NCI-H1417 treated with DMSO at 0.1 percent for 48 hours (cell line): Measurements from ENCODE around the gene ALS2CL.
"Not testable (repeated sequence)": the region's sequence is repeated elsewhere in the genome, so short reads cannot be mapped to it uniquely, and the experiment has no call there.

Experiments
- DNase-seq: peaks from one replicate; lab custom pipeline; 2025; lab: John Stamatoyannopoulos, UW

ALS2CL gene

DNA sequence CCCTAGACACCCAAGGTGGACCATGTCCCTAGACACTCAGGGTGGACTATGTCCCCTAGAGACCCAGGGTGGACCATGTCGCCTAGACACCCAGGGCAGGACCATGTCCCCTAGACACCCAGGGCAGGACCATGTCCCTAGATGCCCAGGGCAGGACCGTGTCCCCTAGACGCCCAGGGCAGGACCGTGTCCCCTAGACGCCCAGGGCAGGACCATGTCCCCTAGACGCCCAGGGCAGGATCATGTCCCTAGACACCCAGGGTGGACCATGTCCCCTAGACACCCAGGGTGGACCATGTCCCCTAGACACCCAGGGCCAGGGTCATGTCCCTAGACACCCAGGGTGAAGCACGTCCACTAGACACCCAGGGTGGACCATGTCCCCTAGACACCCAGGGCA is 10.9 kb upstream of the ALS2CL start:
- DNase-seq, result not testable (repeated sequence)

- no peak for DNase-seq
These were observed 9.6 kb upstream of the ALS2CL start for GRCh38 chr3:46703013-46703520.

DNA sequence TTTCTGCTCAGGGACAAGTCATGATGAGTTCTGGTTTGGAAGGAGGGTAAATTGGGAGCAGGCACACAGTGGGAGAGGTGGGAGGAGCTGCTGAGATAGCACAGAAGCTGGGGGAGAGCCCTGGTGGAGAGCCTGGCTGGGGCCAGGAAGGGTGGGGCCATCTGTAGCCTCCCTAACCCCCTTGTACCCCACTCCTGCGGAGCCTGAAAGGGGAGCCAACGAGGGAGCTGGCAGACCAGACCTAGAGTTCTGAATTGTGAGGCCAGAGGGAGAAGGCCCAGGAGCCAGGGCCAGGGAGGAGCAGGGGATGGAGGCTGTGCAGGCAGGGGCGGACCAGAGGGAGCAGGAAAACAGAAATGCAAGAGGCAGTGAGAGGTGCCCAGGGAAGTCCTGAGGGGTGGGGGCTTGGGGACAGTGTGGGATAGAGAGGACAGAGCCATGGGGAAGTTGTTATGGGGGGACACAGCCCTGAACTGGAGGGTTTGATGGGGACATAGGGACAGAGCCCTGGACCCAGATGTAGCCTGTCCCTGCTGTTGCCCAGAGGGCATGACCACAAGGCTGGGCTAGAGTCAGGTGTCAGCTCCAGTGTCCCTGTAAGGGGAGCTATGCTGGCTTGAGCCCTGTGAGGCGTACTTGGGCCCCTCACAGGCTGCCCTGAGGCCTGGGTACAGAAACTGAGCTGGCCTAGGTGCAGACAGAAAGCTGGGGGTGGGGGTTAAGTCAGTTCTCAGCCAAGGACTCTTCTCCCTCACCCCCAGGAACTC is 8.9 kb upstream of the ALS2CL start:
- no peak for DNase-seq

DNA sequence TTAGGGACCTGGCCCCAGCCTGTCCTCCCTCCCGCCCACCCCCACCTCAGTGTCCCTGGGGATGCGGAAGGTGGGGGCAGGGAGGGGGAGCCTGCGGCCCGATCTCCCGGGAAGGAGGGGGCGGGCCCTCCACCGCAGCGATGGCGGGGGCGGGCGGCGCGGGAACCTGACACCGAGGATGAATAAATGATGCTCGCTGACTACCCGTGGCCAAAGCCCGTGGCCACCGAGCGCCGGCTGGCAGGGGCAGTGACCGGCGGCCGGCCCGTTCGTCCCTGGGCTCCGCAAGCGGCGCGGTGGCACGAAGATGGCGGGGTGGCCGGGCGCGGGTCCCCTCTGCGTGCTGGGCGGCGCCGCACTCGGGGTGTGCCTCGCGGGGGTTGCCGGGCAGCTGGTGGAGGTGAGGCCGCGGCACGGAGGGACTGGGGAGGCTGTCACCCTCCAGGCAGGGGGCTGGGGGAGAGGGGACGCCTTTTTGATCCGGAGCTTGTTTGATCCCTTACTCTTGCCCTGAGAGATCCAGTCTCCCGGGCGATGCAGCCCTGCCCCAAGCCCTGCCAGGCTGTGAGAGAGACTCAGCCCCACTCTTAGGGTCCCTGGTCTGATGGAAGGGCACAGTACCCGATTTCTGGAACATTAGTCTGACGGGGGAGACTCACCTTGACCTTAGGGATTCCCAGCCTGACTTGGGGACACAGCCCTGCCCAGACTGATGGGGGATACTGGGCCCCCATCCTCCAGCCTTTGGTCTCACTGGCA is 7.9 kb upstream of the ALS2CL start, which contains the start of gene TMIE:
Gene TMIE (plus strand): TSS at position 212 of the 759 bp plus-strand sequence. CDS start 96 bp downstream, at position 308.
- no peak for DNase-seq

- DNase-seq, result no peak
These were observed 7.3 kb upstream of the ALS2CL start for GRCh38 chr3:46700772-46701171.

- DNase-seq, result no peak
These were observed 6.4 kb upstream of the ALS2CL start for GRCh38 chr3:46699676-46700523.

DNA sequence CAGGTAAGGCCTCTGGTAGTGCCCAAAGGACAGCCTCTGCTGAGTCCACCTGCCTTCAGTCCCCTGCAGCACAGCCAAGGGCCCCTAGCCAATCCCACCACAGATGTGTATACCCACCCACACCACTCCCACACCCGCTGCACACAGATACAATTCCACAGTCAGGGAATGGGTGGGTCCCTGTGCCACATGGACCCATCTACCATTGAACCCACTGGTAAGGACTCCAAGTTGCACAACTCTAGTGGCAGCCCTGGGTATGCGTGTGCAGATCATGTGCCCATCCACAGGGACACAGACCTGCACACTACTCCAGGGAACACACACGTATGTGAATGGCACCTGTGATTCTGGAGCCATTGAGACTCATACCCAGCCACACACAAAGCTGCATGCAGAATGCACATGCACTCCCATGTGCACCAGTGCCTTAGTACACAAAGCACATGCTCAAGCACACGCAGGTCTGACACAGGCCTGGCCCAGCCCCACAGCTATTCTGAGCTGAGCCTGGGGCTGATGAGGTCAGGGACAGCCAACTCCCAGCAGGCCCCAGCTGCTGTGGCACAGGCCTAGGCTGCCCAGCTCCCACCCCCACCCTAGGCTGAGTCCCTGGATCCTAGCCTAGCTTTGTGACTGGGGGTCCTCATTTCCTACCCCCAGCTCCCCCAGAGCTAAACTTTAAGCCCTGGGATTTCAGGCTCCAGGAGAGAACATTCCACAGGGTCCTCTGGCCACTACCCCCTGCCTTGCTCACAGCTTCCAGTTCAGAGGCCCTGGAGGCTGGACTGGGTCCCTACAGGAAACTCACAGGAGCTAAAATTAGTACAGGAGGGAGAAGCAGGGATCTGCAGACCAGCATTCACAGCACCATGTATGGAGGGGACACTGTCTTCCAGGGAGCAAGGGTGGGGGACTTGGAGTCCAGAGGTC is 2.7 kb upstream of the ALS2CL start:
- no peak for DNase-seq

- DNase-seq, result no peak
These were observed 1.9 kb upstream of the ALS2CL start for GRCh38 chr3:46695177-46695961.

DNA sequence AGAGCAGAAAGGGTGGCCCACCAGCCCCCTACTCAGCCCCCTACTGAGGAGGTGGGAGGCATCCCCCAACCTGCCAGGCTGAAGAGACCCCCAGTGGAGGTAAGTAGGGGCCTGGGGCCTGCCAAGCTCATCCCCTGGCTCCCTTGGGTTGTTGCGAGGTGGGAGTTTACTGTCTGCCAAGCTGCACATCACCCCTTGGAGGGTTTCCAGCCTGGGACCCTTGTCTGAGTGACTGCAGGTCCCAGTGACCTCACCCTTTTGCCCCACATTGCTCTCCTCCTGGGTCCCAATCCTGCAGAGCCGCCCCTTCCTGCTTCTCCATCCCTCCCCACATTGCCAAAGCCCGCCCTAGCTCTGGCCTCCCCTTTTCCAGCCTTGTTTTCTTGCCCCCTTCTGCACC is 1.0 kb upstream of the ALS2CL start:
- no peak for DNase-seq

GRCh38 chr3:46693892-46694226 is 380 bp upstream of the ALS2CL start:
- DNase-seq, result no peak

DNA sequence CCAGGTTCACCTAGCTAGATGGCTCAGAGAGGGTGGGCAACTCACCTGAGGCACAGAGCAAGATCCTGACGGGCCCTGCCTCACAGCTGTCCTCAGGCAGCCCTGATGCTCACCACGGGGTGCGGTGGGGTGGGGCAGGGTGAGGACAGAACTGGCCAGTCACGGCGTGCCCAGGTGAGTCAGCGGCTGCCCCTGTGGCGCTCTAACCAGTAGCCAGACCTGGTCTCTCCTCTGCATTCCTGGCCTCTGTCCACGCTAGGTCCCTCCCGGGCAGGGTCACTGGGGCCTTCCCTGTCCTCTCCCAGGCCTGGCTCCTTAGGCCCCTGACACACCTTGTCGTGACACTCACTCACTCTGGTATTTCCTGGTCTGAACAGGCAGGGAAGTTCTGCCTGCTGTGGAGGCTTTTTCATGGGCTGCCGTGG is 901 bp downstream of the ALS2CL start:
- DNase-seq, result no peak

GRCh38 chr3:46690798-46691197 is 2.7 kb downstream of the ALS2CL start:
- no peak for DNase-seq

DNA sequence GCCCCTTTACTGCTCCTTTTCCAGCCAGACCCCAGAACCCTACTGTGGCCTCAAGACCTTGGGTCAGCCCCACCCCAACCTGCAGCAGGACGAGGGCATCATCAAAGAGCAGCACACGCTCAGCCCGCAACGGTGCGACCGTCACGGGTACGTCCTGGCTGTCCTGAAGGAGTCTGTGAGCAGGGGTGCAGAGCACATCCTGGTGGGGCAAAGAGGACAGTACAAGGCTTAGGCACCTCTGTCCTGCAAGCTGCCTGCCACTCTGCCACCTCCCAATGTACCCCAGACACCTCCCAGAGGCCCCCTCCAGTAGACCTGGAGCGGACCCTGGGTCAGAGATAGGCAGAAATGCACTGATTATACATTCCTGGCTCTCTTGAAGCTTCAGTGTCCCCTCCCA is 8.0 kb downstream of the ALS2CL start:
- DNase-seq, result no peak

DNA sequence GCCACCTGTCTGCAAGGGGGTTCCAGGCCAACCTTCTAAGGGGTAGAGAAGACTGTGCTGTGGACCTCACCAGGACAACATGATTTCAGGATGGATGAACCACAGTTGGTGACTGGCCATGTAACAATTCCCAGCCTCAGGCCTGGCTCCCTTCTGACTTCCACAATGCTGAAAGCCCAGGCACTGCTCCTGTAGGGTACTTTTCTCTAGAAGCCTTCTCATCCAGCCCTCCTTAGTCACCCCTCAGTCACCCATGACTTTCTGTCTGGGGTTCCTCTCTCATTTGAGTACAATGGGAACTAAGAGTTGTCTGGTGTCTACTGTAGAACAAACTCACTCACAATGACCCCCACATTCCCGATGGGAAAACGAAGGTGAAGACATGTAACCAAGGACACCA is 8.6 kb downstream of the ALS2CL start:
- no peak for DNase-seq

GRCh38 chr3:46682974-46683373 is 10.5 kb downstream of the ALS2CL start:
- DNase-seq, result no peak

- no peak for DNase-seq
These were observed 11.5 kb downstream of the ALS2CL start for GRCh38 chr3:46681856-46682540.

- no peak for DNase-seq
These were observed 12.1 kb downstream of the ALS2CL start for GRCh38 chr3:46681387-46681786.

DNA sequence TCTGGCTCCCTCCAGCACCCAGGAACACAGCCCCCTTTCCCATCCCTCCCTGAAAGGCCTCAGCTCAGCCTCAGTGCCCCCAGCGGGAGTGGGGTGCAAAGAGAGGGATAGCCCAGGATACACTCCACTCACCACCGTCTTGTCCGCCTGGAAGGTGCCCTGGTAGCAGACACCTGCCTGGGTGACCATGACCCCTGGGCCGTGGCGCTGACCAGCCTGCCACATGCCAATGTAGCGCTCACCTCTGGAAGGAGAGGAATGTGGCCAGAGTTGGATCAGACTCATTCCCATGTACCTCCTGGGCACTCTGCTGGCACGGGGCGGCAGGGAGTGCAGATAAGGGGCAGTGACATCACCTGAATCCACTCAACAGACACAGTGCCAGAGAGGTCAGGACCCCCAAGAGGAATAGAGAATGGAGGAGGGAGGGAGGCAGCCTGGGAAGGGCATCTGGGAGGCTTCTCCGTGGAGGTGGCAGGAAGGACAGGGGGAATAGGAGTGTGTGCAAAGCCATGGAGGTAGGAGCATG is 13.1 kb downstream of the ALS2CL start:
- no peak for DNase-seq

DNA sequence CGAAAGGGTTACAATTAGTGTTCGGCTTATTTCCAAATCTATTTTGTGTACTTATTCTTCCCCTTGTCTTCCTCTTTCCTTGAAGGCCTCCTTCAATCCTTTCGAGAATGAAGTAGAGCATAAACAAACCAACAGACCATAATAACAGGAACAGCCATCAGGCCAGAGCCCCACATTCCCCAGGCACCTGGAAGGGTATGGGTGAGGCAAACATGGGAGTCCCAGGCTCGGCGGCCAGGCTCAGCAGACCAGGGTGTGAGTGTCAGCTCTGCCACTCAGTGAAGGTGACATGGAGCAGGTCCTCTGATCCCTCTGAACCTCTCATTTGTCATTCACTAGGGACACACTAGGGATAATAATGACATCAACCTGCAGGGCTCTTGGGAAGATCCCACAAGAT is 13.8 kb downstream of the ALS2CL start:
- no peak for DNase-seq

GRCh38 chr3:46678280-46678679 is 15.2 kb downstream of the ALS2CL start:
- no peak for DNase-seq
